ENCODE measurements around the gene NPTX1.

- TF ChIP-seq TAF1 (IDR thresholded peaks at IDR 0.05; ENCODE audit: borderline replicate concordance, insufficient read depth, low read length): no peak
- TF ChIP-seq SIN3A (IDR thresholded peaks at IDR 0.05; ENCODE audit: borderline replicate concordance, insufficient read depth, low read length): no peak
These were observed 51.3 kb downstream of the NPTX1 start for GRCh38 chr17:80424878-80425765.
